CD14-positive monocyte (primary cell): ENCODE measurements around the gene EEFSEC. TPM values are rescaled to one million over a fixed set of nuclear protein-coding genes. Genes with fewer than 3 reads are reported as not detected.

Source experiments
- DNase-seq, 3 donors: peaks; one replicate each; pipeline ENCODE4 v3.0.0-alpha.2; 2011 to 2022
- H2AFZ ChIP-seq: 2 replicates; pipeline ENCODE4 v1.6.0; 2012; ENCODE audit warnings: mild to moderate bottlenecking, low read depth, low read length, inconsistent platforms; ENCODE audit not compliant: insufficient read depth, poor library complexity, severe bottlenecking
- H3K27ac ChIP-seq, 2 donors: 1 replicate in 1 of 2; 2 replicates in 1 of 2; pipeline ENCODE4 v1.5.1; 2012 to 2013; ENCODE audit warnings: low read length in 2 of 2, control low read depth in 1 of 2, inconsistent platforms in 1 of 2, low read depth in 1 of 2, mild to moderate bottlenecking in 1 of 2
- H3K27me3 ChIP-seq, 2 donors: one replicate each; pipeline versions ENCODE4 v1.6.0 to v1.6.1; 2011 to 2013; ENCODE audit warnings: low read length in 2 of 2; ENCODE audit not compliant: control insufficient read depth in 2 of 2, insufficient read depth in 2 of 2
- H3K36me3 ChIP-seq, 2 donors: replicated peaks in 1 of 2; 1 replicate in 1 of 2; 2 replicates in 1 of 2; pipeline versions ENCODE4 v1.5.1 to v1.6.1; 2012 to 2013; ENCODE audit warnings: low read length in 2 of 2, control low read depth in 1 of 2, inconsistent platforms in 1 of 2, mild to moderate bottlenecking in 1 of 2; ENCODE audit not compliant: insufficient read depth in 2 of 2, control insufficient read depth in 1 of 2
- H3K4me1 ChIP-seq, 2 donors: 1 replicate in 1 of 2; 2 replicates in 1 of 2; pipeline versions ENCODE4 v1.5.1 to v1.6.1; 2012 to 2013; ENCODE audit warnings: low read length in 2 of 2, control low read depth in 1 of 2, inconsistent platforms in 1 of 2, mild to moderate bottlenecking in 1 of 2, moderate library complexity in 1 of 2; ENCODE audit not compliant: insufficient read depth in 2 of 2, control insufficient read depth in 1 of 2
- H3K4me2 ChIP-seq: replicated peaks from 2 replicates; pipeline ENCODE3; 2012; ENCODE audit warnings: low read length, moderate library complexity, mild to moderate bottlenecking; ENCODE audit not compliant: poor library complexity, severe bottlenecking; ENCODE audit errors: extremely low read depth
- H3K4me3 ChIP-seq, 3 experiments: fragments of 200-600 bp in 1 of 3; sonication (generic) in 1 of 3; replicated peaks in 1 of 3; 1 replicate in 2 of 3; 2 replicates in 1 of 3; pipeline ENCODE4 v1.5.1; 2011 to 2013; ENCODE audit warnings: low read length in 3 of 3, mild to moderate bottlenecking in 3 of 3, control low read depth in 2 of 3, low read depth in 2 of 3, inconsistent platforms in 1 of 3, moderate library complexity in 1 of 3
- H3K79me2 ChIP-seq: 2 replicates; pipeline ENCODE4 v1.6.0; 2012; ENCODE audit warnings: mild to moderate bottlenecking, control low read depth, inconsistent platforms, low read length, moderate library complexity; ENCODE audit not compliant: insufficient read depth
- H3K9ac ChIP-seq: 2 replicates; pipeline ENCODE4 v1.6.0; 2017; ENCODE audit warnings: low read length, mild to moderate bottlenecking; ENCODE audit not compliant: insufficient read depth, poor library complexity, severe bottlenecking
- H3K9me3 ChIP-seq, 2 donors: replicated peaks in 1 of 2; 1 replicate in 1 of 2; 2 replicates in 1 of 2; pipeline versions ENCODE4 v1.5.1 to v1.6.1; 2012 to 2013; ENCODE audit warnings: low read length in 2 of 2, control low read depth in 1 of 2; ENCODE audit not compliant: control insufficient read depth in 1 of 2, insufficient read depth in 1 of 2
- H4K20me1 ChIP-seq: 2 replicates; pipeline ENCODE4 v1.6.0; 2012; ENCODE audit warnings: mild to moderate bottlenecking, low read length, control low read depth, moderate library complexity; ENCODE audit not compliant: insufficient read depth
- H3K27ac Mint-ChIP-seq, 7 donors: one replicate each; pipeline ENCODE4 v1.8.0; 2020; ENCODE audit warnings: mild to moderate bottlenecking in 7 of 7, mixed read lengths in 7 of 7, moderate library complexity in 6 of 7, inconsistent platforms in 2 of 7
- H3K27me3 Mint-ChIP-seq, 3 donors: one replicate each; pipeline ENCODE4 v1.8.0; 2021 to 2022; ENCODE audit warnings: low read depth in 3 of 3, mild to moderate bottlenecking in 3 of 3, mixed read lengths in 3 of 3, moderate library complexity in 3 of 3, inconsistent platforms in 1 of 3
- H3K36me3 Mint-ChIP-seq, 2 donors: one replicate each; pipeline ENCODE4 v1.8.0; 2020; ENCODE audit warnings: mixed read lengths in 2 of 2, inconsistent platforms in 1 of 2, mild to moderate bottlenecking in 1 of 2
- H3K4me1 Mint-ChIP-seq: one replicate; pipeline ENCODE4 v1.8.0; 2020; ENCODE audit warnings: mild to moderate bottlenecking, mixed read lengths
- H3K4me3 Mint-ChIP-seq, 2 donors: one replicate each; pipeline ENCODE4 v1.8.0; 2020; ENCODE audit warnings: mild to moderate bottlenecking in 2 of 2, mixed read lengths in 2 of 2, moderate library complexity in 1 of 2
- H3K9me3 Mint-ChIP-seq, 7 donors: one replicate each; pipeline ENCODE4 v1.8.0; 2020 to 2022; ENCODE audit warnings: mixed read lengths in 7 of 7, mild to moderate bottlenecking in 6 of 7, moderate library complexity in 6 of 7, inconsistent platforms in 2 of 7
- WGBS: methylation state at CpG from one replicate; pipeline ENCODE4 v1.1.5; 2013; ENCODE audit warnings: missing lambda C conversion rate; ENCODE audit not compliant: insufficient coverage; 5-methylcytosine and 5-hydroxymethylcytosine counted together
- intact Hi-C, 2 donors: fragments of 100-400 bp; cut with micrococcal nuclease; formaldehyde crosslinking; loops; one replicate each; pipeline versions ENCODE4 v1.15.0 to v1.15.1; 2023
- polyA plus RNA-seq, 3 donors: library from polyadenylated mRNA; depleted of rRNA in 1 of 3; unstranded in 2 of 3; stranded (reverse) in 1 of 3; fragments of 300-500 nt in 2 of 3; fragments of >200 nt in 1 of 3; fragmentation: Illumina TruSeq in 2 of 3; gene quantifications; 1 replicate in 2 of 3; 2 replicates in 1 of 3; pipeline ENCODE4 v1.2.3, GENCODE V29; 2012 to 2021
- TF ChIP-seq, protein P1 (sequence below): fragments of 200-600 bp; IDR thresholded peaks from one replicate; pipeline ENCODE4 v1.8.0; 2022; ENCODE audit warnings: antibody characterized with exemption, mild to moderate bottlenecking

Gene EEFSEC
- polyA plus RNA-seq, 3 donors, result 13.3 to 14.9 (median 14.9) TPM

- intact Hi-C loops, result no loop called here
- H3K4me1 ChIP-seq, result peaks cover 30 to 32% of the 10 kb centered on the region in 2 donors
- no peaks in the 10 kb centered on the region for H4K20me1 ChIP-seq
- no peak overlapping the region for H3K4me3 ChIP-seq
- Mint-ChIP-seq H3K36me3 (peaks cover 10 to 12% of the 10 kb centered on the region in 2 donors), H3K27ac (peak overlapping the region in 2 of 7 donors; percentile 63 to 66), H3K9me3 (peaks cover 7 to 12% (median 10%) of the 10 kb centered on the region in 7 donors), H3K4me1 (peaks cover 37% of the 10 kb centered on the region), H3K4me3 (no peak overlapping the region), H3K27me3 (peaks cover 2 to 5% (median 3%) of the 10 kb centered on the region in 3 donors)
- H3K79me2 ChIP-seq, result no peaks in the 10 kb centered on the region
- peaks cover 0 to 12% of the 10 kb centered on the region in 2 donors for H3K9me3 ChIP-seq
- no peaks in the 10 kb centered on the region for H3K27me3 ChIP-seq
- no peak overlapping the region for H2AFZ ChIP-seq
- H3K9ac ChIP-seq, result no peak overlapping the region
- peaks cover 0 to 3% of the 10 kb centered on the region in 2 donors for H3K36me3 ChIP-seq
- DNase-seq, result no peak
- TF ChIP-seq, protein P1, sequence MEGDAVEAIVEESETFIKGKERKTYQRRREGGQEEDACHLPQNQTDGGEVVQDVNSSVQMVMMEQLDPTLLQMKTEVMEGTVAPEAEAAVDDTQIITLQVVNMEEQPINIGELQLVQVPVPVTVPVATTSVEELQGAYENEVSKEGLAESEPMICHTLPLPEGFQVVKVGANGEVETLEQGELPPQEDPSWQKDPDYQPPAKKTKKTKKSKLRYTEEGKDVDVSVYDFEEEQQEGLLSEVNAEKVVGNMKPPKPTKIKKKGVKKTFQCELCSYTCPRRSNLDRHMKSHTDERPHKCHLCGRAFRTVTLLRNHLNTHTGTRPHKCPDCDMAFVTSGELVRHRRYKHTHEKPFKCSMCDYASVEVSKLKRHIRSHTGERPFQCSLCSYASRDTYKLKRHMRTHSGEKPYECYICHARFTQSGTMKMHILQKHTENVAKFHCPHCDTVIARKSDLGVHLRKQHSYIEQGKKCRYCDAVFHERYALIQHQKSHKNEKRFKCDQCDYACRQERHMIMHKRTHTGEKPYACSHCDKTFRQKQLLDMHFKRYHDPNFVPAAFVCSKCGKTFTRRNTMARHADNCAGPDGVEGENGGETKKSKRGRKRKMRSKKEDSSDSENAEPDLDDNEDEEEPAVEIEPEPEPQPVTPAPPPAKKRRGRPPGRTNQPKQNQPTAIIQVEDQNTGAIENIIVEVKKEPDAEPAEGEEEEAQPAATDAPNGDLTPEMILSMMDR, result no peak
- H3K27ac ChIP-seq, result no peak overlapping the region
- 94% methylated on average over 14 of the region's 24 CpGs for WGBS
- H3K4me2 ChIP-seq, result no peak overlapping the region
Measured at GRCh38 chr3:128413413-128414205, 260.3 kb downstream of the EEFSEC start.

- peaks cover 5 to 9% of the 10 kb centered on the region in 2 donors for H3K36me3 Mint-ChIP-seq
- TF ChIP-seq, protein P1, result no peak
- H3K27me3 ChIP-seq, result no peaks in the 10 kb centered on the region
- peak overlapping the region; percentile 50 to 85 (median 74) for H3K27ac Mint-ChIP-seq
- H3K4me3 Mint-ChIP-seq, result peak overlapping the region in 1 of 2 donors; percentile 28
- H3K36me3 ChIP-seq, result no peaks in the 10 kb centered on the region
- peak overlapping the region; percentile 10 for H3K4me2 ChIP-seq
- peaks cover 0 to 14% of the 10 kb centered on the region in 2 donors for H3K9me3 ChIP-seq
- H2AFZ ChIP-seq, result peak overlapping the region; percentile 40
- peak overlapping the region in 1 of 3 experiments; percentile 24 for H3K4me3 ChIP-seq
- H3K4me1 ChIP-seq, result peaks cover 30 to 32% of the 10 kb centered on the region in 2 donors
- H3K9ac ChIP-seq, result no peak overlapping the region
- WGBS, result 57% methylated on average over 9 of the region's 16 CpGs
- H3K4me1 Mint-ChIP-seq, result peaks cover 37% of the 10 kb centered on the region
- peak; percentile 37 to 51 (median 44) for DNase-seq
- H3K9me3 Mint-ChIP-seq, result peaks cover 7 to 16% (median 12%) of the 10 kb centered on the region in 7 donors
- intact Hi-C loops, result no loop called here
- H3K79me2 ChIP-seq, result no peaks in the 10 kb centered on the region
- H3K27ac ChIP-seq, result peak overlapping the region; percentile 3 to 81
- H4K20me1 ChIP-seq, result no peaks in the 10 kb centered on the region
- peaks cover 2 to 8% (median 3%) of the 10 kb centered on the region in 3 donors for H3K27me3 Mint-ChIP-seq
Measured at GRCh38 chr3:128415200-128415772, 262.0 kb downstream of the EEFSEC start.
